ENCODE data around the gene SLC35F6.

The SLC35F6 gene, protein sequence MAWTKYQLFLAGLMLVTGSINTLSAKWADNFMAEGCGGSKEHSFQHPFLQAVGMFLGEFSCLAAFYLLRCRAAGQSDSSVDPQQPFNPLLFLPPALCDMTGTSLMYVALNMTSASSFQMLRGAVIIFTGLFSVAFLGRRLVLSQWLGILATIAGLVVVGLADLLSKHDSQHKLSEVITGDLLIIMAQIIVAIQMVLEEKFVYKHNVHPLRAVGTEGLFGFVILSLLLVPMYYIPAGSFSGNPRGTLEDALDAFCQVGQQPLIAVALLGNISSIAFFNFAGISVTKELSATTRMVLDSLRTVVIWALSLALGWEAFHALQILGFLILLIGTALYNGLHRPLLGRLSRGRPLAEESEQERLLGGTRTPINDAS

DNA sequence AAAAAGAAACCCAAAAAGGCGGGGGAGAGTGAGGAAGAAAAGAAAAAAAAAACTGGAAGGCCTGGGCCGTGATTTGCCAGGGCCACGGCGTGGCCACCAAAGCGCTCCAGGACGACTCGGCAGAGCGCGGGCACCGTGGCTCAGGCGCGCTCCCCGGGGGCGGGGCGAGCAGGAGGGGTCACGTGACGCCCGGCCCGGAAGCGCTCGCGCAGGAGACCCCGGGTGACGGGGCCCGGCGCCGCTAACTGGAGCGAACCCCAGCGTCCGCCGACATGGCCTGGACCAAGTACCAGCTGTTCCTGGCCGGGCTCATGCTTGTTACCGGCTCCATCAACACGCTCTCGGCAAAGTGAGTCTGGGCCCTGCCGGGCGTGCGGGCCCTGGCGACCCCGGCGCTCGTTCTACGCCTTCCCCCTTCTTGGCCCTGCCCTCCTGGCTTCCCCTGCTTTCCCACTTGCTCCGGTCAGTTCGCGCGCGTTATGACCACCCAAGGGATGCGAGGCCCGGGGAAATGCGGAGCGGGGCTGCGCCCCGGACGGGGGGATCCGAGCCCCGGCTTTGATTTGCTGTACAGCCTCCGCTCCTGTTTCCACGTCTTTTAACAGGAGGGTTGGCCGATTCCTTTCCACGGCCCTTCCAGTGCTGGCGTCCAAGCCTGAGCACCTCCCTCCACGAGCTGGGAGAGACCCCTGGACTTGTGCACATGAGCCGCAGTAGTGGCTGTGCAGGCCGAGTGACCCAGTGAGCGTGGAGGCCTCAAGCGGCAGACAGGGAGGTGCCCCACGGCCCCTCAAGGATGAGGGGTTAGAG, at the start of gene SLC35F6:
Gene SLC35F6 (plus strand): TSS at position 207 of the 810 bp plus-strand sequence. CDS start 66 bp downstream, at position 273.
- peak; percentile 89 for DNase-seq

DNA sequence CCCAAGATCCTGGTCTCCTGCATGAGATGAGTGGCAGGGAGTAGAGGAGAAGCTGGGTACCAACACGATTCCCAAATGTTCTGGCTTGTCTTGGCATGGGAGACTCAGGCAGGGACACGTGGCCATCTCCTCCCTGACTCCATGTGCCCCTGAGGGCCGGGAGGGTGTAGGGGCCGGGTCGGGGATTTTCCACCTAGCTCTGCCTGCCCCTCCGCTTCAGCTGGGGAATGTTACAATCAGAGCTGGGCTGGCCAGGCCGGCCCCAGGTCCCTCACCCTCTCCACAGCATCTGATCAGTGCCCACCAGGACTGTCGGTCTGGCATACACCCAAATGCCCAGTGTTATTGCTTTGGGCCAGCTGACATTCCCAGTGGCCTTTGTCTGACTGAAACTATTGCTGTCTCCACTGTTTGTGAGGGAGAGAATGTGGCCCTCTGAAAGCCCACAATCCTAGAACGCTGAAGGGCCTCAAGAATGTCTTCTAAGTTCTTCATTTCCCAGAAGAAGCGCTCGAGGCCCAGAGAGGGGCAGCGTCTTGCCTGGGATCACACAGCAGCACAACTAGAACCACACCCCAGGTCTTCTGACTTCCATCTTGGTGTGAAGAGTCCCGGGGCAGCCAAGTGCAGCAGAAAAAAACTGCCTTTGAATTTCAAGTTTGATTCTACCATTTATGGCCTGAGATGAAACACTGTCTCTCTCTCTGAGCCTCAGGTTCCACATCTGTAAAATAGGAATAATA, 48.4 kb upstream of the SLC35F6 start:
- DNase-seq, result no peak

DNA sequence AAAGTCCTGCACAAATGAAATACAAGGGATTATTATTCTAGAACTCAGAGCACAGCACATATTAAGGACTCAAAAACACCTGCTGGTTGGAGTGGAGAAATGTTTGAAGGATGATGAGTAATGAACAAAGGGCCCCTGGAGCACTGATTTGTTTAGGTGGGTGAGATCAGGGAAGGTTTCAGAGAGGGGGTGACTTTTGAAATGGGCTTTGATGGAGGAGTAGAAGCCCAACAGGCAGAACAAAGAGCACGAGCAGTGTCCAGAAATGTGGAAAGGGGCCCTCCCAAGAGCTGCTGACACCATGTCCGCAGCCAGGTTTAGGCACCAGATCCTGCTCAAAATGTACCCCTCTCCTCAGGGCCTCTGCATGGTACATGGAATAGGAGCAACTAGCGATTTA, 47.7 kb upstream of the SLC35F6 start:
- DNase-seq, result no peak

DNA sequence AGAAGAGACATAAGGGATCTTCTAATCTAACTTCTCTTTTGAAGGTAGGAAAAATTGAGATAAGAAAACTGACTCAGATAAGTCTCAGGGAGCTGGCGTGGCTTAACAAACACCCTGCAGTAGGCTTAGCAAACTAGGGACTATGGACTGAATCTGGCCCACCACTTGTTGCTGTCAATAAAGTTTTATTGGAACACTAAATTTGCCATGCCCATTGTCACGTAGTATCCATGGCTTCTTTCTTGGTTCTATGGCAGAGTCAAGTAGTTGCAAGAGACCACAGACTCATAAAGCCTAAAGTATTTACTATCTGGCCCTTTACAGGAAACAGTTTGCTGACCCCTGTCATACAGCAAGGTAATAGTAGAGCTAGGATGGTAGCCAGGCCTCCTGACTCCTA, 47.3 kb upstream of the SLC35F6 start:
- DNase-seq, result no peak

DNA sequence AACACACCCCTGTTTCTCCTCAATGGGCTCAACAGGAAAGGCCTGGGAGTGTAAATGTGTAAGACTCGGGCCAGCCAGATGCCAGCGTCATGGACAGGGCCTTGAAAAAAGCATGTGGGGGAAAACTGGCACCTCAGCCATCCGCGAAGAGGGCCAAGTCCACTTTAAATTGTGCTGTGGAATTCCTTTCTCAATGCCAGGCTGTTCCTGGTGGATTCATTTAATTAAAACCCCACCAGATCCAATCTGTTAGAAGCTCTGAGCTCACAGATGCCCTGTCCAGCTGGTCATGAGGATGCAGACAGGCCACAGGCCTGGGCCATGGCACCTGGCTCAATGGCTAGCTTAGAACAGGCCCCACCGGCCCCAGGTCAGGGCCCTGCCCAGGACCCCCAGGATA, 46.7 kb upstream of the SLC35F6 start:
- DNase-seq, result no peak

DNA sequence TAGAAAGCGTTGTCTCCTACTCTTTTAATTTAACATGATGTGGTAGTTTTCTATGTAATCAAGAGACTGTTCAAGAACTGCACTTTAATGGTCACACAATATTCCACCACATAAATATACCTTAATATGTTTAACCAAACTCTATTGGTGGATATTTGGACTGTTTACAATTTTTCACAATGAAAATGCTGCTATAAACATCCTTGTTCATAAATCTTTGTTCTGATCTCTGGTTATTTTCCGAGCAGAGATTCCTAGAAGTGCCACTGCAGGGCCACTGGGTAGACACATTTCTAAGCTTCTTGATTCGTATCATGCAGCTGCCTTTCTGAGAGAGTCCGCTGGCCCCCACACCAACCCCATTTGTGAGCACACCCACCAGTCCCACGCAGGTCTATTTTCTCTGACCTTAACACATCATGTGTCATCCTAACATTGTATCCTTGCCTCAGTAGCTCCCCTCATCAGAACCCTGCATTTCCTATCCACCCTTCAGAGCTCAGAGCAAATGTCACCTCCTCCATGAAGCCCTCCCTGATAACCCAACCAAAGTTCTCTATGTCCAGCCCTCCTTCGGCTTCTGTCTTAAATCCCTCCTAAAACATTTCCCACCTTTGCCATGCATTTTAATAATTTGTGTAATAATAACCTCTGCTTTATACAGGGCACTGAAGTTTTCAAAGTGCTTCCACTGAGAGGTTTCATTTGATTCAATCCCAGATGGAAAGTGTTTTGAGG, 45.0 kb upstream of the SLC35F6 start:
- no peak for DNase-seq

DNA sequence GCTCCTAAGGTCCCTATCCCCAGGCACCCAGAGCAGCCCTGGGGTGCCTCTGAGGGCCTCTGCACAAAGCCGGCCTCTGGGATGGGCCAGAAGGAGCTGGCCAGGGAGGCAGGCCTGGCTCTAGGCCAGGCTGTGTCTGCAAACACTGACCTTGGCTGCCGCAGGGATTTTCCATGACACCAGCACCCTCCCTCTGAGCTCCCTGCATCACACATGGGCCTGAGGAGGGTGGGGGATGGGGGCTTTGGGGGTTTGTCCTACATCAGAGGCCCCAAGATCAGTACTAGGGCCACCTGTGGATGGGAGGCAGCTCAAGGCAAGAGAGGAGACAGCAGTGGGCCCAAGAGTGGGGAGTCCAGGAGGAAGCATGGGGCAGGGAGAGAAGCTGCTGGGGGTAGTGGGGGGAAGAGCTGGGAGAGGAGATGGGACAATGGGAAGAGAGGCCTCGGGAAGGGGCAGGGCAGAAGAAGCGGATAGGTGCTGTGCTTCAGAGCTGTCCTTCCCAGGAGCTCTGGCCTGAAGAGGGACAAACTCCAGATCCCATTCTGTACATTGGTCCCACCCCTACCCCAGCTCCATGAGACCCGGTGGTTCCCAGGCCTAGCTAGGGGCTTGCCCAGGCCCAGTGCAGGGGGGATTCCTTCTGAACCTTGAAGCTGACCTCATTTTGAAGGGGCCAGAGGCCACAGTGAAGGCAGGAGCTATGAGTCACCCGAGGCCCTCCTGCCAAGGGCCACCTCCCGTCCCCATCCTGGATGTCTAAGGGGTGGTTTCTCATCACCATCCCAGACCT, 43.6 kb upstream of the SLC35F6 start:
- DNase-seq, result no peak

DNA sequence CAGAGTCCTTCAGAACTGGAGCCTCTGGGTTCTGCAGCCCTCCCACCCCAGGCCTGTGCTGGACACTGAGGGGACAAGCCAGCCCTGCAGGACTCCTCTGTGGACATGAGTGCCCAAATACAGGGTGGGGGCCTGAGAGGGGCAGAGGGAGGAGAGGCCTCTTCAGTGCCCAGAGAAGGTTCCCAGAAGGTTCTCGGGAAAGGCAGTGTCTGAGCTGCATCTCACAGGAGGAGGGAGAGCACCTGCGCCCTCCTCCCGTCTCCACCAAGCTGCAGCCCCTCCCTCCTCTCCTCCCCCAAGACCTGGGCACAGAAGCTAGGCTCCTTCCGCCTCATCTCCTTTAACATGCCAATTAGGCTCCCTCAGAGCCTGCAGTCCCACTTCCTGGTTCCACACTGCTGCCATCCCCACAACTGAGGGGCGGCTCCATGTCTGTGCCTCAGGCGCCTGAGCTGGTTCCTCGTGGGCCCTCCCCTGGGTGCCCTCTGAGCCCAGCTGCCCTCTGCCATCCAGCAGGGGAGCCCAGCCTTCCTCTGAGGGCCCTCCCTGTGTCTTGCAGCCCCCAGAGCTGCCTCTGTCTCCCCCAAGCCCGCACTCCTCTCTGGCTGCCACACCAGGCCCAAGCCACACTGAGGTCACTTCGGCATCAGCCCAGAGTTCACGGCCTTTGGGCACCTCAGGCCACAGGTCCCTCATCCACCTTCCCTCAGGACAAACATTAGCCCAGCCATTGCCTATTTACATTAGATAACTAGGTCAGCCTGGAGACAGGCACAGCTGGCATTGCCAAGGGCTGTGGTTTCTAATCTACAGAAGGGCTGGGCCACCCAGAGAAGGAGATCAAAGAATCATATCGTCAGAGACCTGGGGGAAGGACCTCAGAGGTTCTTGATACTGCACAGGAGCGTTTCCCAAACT, 42.7 kb upstream of the SLC35F6 start:
- DNase-seq, result no peak

DNA sequence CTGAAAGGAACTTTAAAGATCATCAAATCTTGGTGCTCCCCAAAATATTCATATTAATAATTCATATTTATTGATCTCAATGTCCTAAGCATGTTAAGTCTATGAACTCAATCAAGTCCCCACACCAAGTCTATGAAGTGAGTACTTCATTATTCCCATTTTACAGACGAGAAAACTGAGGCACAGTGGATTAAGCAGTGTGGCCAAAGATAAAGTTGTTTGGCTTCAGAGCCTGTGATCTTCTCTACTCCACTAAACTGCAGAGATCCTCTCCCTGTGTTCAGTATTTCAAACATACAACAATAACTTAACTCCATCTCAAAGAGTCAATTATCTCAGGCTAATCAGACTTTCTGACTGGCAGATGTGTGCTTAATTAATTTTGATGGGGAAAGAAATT, 41.8 kb upstream of the SLC35F6 start:
- DNase-seq, result no peak

DNA sequence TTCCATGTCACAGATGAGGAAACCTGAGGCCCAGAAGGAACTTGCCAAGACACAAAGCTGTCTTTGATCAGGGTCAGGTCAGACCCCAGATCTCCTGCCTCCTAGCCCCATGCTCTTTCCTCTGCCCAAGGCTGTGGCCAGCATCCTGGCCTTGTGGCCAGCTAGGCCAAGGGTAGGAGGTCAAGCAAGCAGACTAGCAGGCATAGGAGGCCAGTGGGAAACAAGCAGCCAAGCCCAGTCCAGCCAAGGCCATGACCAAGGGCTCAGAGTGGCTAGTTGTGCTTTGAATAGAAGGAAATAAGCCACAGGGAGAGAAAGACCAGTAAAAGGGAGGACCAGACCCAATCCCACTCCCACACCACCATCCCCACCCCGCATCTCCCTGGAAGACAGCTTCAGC, 41.2 kb upstream of the SLC35F6 start:
- DNase-seq, result no peak

DNA sequence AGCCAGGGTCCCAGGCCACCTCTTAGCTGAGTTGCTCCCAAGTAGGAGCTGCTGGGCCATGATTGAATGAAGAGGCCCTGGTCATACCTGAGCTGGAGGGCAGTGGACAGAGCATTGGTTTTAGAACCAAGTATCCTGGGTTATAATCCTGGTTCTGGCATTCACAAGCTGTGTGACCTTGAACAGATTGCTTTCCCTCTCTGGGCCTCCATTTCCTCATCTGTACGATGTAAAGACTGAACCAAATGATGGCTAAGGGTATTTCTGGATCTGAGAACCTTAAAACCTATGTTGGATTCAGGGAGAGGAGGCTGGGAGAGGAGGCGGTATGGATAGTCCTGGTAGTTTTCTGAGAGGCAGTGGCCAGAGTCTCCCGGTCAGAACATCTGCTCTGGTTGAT, 40.6 kb upstream of the SLC35F6 start:
- DNase-seq, result no peak

DNA sequence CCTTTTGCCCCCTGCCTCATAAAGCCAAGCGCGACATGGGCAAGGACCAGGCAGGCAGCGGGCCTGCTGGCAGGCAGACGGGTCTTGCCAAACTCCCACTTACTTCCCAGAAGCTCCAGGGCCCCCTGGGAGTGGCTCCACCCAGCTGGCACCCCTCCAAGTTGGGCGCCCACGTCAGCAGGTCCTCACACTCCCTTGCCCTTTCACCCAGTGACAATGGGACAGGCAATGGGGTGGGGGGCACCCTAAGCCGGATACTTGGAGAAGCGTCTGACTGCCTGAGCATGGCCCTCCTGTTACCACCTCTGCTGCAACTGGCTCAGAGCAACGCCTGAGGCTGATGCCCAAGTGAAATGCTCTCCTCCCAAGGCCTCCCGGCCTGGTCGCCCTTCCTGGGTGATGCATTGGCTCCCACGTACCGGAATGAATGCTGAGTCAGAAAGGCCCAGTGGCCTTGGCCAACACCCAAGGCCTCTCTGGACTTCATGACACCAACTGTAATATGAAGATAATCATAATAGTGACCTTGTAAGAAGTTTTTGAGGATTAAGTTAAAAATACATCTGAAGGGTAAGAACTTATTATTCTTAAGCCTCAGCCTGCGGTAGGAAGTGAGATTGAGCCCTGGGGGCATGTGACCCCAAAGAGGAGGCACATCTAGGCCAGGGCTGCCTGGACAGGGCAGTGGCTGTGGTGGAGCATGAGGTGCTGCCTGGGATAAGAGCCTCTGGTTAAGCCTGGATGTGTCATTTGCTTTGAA, 39.9 kb upstream of the SLC35F6 start:
- DNase-seq, result no peak

DNA sequence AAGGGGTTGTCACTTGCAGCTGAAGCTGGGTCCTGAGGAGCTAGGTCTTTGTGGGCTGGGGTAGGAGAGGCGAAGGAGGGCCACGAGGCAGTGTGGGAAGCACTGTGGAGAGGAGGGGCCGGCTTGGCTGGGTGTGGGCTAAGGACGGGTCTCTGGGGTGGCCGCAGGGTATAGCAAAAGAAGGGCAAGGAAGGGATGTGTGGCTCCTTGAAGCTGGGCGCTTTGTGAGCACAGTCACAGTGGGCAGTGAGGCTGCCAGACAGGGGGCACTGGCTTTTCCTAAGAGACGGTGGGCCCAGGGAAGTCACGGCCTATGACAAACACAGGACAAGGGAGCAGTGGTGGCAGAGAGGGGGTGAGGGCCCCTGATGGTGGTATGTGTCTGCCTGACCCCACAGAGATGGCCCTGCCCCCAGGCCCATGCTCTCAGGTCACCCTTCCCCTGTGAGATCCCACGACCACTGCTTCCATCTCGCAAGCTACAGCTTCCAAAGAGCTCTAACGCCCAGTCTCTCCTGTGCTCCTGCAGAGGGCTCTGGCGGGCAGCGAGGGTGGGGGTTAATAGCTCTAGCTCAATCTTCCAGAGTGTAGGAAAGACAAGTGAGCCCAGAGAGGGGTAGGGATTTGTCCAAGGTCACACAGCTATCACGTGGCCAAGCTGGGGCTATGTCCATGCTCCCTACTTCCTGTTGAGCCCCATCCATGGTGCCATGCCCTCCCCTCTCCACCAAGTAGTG, 39.1 kb upstream of the SLC35F6 start:
- DNase-seq, result no peak

DNA sequence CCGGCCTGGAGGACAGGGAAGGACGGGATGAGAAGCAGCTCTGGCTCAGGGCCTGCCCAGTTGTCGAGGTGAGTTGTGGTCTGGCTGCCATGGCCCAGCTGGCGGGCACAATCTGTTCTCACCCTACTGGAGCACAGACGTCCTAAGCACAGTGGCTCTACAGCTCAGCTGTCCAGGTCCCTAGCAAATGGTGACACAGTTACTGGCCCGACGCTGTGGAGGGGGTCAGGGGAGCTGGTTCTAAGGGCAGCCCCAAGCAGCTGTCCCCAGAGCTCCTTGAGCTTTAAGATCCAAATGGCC, 38.6 kb upstream of the SLC35F6 start:
- DNase-seq, result no peak

DNA sequence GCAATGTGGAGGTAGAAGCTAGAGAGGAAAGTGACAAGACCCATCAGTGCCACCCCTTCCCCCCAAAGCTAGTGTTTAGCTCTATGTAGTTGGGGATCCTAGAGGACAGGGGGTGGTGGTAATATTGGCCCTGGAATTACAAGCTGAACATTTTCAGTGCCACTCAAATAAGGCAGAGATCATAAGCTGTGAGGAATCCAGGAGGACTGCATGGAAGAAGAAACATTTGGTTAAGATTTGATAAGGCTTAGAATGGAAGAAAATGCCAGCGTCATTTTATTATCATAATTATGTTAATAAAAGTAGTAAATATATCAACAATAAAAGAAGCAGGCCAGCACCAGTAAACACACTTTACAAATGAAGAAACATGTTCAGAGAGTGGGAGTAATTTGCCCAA, 37.9 kb upstream of the SLC35F6 start:
- no peak for DNase-seq

DNA sequence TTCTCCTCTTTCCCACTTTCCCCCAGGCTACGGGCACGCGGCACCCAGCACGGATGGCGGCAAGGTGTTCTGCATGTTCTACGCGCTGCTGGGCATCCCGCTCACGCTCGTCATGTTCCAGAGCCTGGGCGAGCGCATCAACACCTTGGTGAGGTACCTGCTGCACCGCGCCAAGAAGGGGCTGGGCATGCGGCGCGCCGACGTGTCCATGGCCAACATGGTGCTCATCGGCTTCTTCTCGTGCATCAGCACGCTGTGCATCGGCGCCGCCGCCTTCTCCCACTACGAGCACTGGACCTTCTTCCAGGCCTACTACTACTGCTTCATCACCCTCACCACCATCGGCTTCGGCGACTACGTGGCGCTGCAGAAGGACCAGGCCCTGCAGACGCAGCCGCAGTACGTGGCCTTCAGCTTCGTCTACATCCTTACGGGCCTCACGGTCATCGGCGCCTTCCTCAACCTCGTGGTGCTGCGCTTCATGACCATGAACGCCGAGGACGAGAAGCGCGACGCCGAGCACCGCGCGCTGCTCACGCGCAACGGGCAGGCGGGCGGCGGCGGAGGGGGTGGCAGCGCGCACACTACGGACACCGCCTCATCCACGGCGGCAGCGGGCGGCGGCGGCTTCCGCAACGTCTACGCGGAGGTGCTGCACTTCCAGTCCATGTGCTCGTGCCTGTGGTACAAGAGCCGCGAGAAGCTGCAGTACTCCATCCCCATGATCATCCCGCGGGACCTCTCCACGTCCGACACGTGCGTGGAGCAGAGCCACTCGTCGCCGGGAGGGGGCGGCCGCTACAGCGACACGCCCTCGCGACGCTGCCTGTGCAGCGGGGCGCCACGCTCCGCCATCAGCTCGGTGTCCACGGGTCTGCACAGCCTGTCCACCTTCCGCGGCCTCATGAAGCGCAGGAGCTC, 36.2 kb upstream of the SLC35F6 start:
- DNase-seq, result peak; percentile 44

DNA sequence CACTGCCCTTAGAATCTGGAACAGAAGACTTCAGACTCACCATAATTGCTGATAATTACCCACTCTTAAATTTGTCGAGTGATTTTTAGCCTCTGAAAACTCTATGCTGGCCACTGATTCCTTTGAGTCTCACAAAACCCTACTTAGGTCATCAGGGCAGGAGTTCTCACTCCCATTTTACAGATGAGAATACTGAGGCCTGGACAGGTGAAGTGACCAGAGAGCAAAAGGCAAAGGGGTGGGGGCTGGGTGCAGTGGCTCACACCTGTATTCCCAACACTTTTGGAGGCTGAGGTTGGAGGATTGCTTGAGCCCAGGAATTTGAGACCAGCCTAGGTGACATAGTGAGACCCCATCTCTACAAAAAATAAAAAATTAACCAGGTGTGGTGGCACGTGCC, 34.8 kb upstream of the SLC35F6 start:
- DNase-seq, result no peak

Measured in CD4-positive, alpha-beta T cell treated with Interleukin-17A for 4 hours (primary cell).